C4-2B (cell line): Measurements from ENCODE around the gene TOB1.

ENCODE experiments used
- CTCF ChIP-seq: fragments of 450-650 bp; conservative IDR thresholded peaks from 2 replicates; pipeline ENCODE4 v1.5.1; 2017; ENCODE audit warnings: mild to moderate bottlenecking
- ZFX ChIP-seq: fragments of 450-650 bp; IDR thresholded peaks from 2 replicates; pipeline ENCODE4 v1.6.1; 2017

- TF ChIP-seq CTCF (no peak), ZFX (no peak)
Measured at GRCh38 chr17:50875074-50875473, 8.9 kb upstream of the TOB1 start.
